GM23248 (cell line): ENCODE results near the gene CCDC9. TPM values are rescaled to one million over a fixed set of nuclear protein-coding genes. Genes with fewer than 3 reads are reported as not detected.

Source experiments
- DNase-seq: peaks from one replicate; pipeline ENCODE4 v3.0.0-alpha.2; 2015
- H2AFZ ChIP-seq: fragments of 200-600 bp; sonication (generic); 2 replicates; pipeline ENCODE4 v1.6.1; 2016; ENCODE audit warnings: antibody characterized with exemption
- H3F3A ChIP-seq: fragments of 200-600 bp; sonication (generic); 2 replicates; pipeline ENCODE4 v1.6.1; 2016; ENCODE audit warnings: mild to moderate bottlenecking, antibody characterized with exemption, mixed run types; ENCODE audit not compliant: insufficient read depth
- H3K27ac ChIP-seq: fragments of 200-600 bp; sonication (generic); 2 replicates; pipeline ENCODE4 v1.5.1; 2016; ENCODE audit warnings: mild to moderate bottlenecking
- H3K27me3 ChIP-seq: fragments of 200-600 bp; sonication (generic); replicated peaks from 2 replicates; pipeline ENCODE4 v1.6.1; 2016; ENCODE audit warnings: mild to moderate bottlenecking; ENCODE audit not compliant: insufficient read depth
- H3K36me3 ChIP-seq: fragments of 200-600 bp; sonication (generic); 2 replicates; pipeline ENCODE4 v1.6.1; 2016; ENCODE audit warnings: low read depth, mild to moderate bottlenecking
- H3K4me1 ChIP-seq: fragments of 200-600 bp; sonication (generic); 2 replicates; pipeline ENCODE4 v1.6.1; 2016; ENCODE audit warnings: mild to moderate bottlenecking; ENCODE audit not compliant: insufficient read depth
- H3K4me2 ChIP-seq: fragments of 200-600 bp; sonication (generic); one replicate; pipeline ENCODE4 v1.6.1; 2016; ENCODE audit warnings: mild to moderate bottlenecking; ENCODE audit not compliant: unreplicated experiment
- H3K4me3 ChIP-seq: fragments of 200-600 bp; sonication (generic); 2 replicates; pipeline ENCODE4 v1.5.1; 2016; ENCODE audit warnings: mild to moderate bottlenecking
- H3K79me2 ChIP-seq: fragments of 200-600 bp; sonication (generic); 2 replicates; pipeline ENCODE4 v1.6.1; 2016; ENCODE audit warnings: mild to moderate bottlenecking; ENCODE audit not compliant: insufficient read depth
- H3K9ac ChIP-seq: fragments of 200-600 bp; sonication (generic); 2 replicates; pipeline ENCODE4 v1.6.1; 2016; ENCODE audit warnings: mild to moderate bottlenecking
- H3K9me2 ChIP-seq: fragments of 200-600 bp; sonication (generic); 2 replicates; pipeline ENCODE4 v1.6.1; 2016; ENCODE audit warnings: mixed run types, mild to moderate bottlenecking, moderate library complexity; ENCODE audit not compliant: insufficient read depth
- H3K9me3 ChIP-seq: fragments of 200-600 bp; sonication (generic); one replicate; pipeline ENCODE4 v1.6.1; 2017; ENCODE audit warnings: low read depth
- H4K20me1 ChIP-seq: fragments of 200-600 bp; sonication (generic); 2 replicates; pipeline ENCODE4 v1.6.0; 2016; ENCODE audit not compliant: insufficient read depth
- EZH2 ChIP-seq: fragments of 200-600 bp; sonication (generic); IDR thresholded peaks from 2 replicates; pipeline ENCODE4 v1.6.1; 2018; ENCODE audit warnings: antibody characterized with exemption, mild to moderate bottlenecking; ENCODE audit not compliant: insufficient read depth, poor library complexity, severe bottlenecking
- EZH2phosphoT487 ChIP-seq: fragments of 200-600 bp; sonication (generic); IDR thresholded peaks from 2 replicates; pipeline ENCODE4 v1.6.1; 2018; ENCODE audit warnings: antibody characterized with exemption, moderate library complexity, mild to moderate bottlenecking, low read depth; ENCODE audit not compliant: insufficient read depth
- WGBS, 2 experiments: methylation state at CpG; one replicate each; pipeline ENCODE4 v1.1.6; 2015 to 2017; ENCODE audit warnings: low lambda C conversion rate in 2 of 2, low coverage in 1 of 2; ENCODE audit errors: missing lambda C conversion rate in 2 of 2; 5-methylcytosine and 5-hydroxymethylcytosine counted together
- in situ Hi-C: fragments of 300-500 bp; cut with MboI; formaldehyde crosslinking; loops from 2 replicates; pipeline ENCODE4 v1.15.0; 2020
- polyA plus RNA-seq: library from polyadenylated mRNA; unstranded; fragments of >200 nt; fragmentation: Nextera tagmentation; extraction: Ambion mirVana; gene quantifications from 2 replicates; pipeline ENCODE4 v1.2.1, GENCODE V29; 2016
- total RNA-seq: library from RNA; depleted of rRNA; stranded (reverse); fragments of >200 nt; shearing (Covaris generic); gene quantifications from 2 replicates; pipeline ENCODE4 v1.2.3, GENCODE V29; 2014

Gene CCDC9
- total and polyA plus RNA-seq, 2 experiments from 2014 or later = 4.1 to 11.1 TPM

DNA sequence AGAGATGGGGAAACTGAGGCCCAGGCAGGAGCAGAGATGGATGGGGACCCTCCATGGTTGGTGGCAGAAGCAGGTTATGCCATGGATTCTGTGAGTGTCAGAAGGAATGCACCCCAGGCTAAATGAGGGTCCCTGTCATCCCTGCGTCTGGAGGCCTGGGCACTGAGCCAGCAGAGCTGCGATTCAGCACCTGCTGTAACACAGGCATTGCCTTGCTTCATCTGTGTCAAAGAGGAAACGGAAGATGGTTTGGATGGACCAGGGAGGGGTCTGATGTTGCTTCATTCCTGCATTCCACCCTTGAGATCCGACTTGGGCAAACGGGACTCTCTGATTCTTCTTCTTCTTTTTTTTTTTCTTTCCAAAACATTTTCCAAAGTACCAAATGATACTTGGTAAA is 54.5 kb downstream of the CCDC9 start:
- Histone ChIP-seq H3K9ac (no peak overlapping the region), H3K4me3 (no peak overlapping the region), H3K27me3 (no peaks in the 10 kb centered on the region), H3K9me3 (no peaks in the 10 kb centered on the region), H2AFZ (no peak overlapping the region), H3K4me1 (peaks cover 15% of the 10 kb centered on the region), H3K9me2 (no peaks in the 10 kb centered on the region), H3K4me2 (no peak overlapping the region), H3F3A (peaks cover 3% of the 10 kb centered on the region; the same call in 1 of the 2 replicates), H4K20me1 (no peaks in the 10 kb centered on the region), H3K79me2 (no peaks in the 10 kb centered on the region), H3K27ac (no peak overlapping the region), H3K36me3 (no peaks in the 10 kb centered on the region)
- in situ Hi-C loops = no loop called here
- 26 to 29% methylated on average over 5 of the region's 5 CpGs for WGBS, 2 experiments
- DNase-seq = peak; percentile 34
- TF ChIP-seq EZH2 (no peak), EZH2phosphoT487 (no peak)

DNA sequence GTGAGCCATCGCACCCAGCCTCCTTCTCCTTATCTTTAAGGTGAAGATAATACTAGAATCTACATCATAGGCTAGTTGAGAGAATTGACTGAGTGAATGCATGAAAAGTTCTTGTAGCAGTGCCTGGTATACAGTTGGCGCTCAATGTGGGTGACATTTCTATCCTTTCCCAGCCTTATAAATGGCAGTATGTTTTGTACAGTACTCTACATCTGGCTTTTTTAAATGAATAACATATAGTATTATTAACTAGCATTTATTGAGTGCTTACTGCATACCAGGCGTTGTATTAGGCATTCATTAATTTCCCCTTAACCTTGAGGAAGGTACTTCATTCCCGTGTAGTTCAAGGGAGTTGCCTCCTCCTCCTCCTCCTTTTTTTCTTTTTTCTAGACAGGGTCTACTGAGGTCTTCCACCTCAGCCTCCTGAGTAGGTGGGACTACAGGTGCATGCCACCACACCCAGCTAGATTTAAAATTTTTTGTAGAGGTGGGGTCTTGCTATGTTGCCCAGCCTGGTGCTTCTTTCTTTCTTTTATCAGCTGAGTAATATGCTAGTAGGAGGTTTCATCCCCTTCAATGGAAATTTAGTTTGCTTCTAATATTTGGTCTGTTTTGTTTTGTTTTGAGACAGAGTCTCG is 56.2 kb downstream of the CCDC9 start:
- Histone ChIP-seq H3K36me3 (no peaks in the 10 kb centered on the region), H3K4me3 (no peak overlapping the region), H3K9me3 (no peaks in the 10 kb centered on the region), H3F3A (peaks cover 3% of the 10 kb centered on the region; the same call in 1 of the 2 replicates), H3K4me2 (no peak overlapping the region), H3K27me3 (no peaks in the 10 kb centered on the region), H3K9ac (no peak overlapping the region), H2AFZ (no peak overlapping the region), H4K20me1 (no peaks in the 10 kb centered on the region), H3K4me1 (peaks cover 13% of the 10 kb centered on the region), H3K79me2 (no peaks in the 10 kb centered on the region), H3K27ac (no peak overlapping the region), H3K9me2 (no peaks in the 10 kb centered on the region)
- WGBS, 2 experiments = 79 to 83% methylated on average over 5 of the region's 5 CpGs
- DNase-seq = no peak
- no peak for TF ChIP-seq EZH2
- TF ChIP-seq EZH2phosphoT487 = no peak
- in situ Hi-C loops = no loop called here

DNA sequence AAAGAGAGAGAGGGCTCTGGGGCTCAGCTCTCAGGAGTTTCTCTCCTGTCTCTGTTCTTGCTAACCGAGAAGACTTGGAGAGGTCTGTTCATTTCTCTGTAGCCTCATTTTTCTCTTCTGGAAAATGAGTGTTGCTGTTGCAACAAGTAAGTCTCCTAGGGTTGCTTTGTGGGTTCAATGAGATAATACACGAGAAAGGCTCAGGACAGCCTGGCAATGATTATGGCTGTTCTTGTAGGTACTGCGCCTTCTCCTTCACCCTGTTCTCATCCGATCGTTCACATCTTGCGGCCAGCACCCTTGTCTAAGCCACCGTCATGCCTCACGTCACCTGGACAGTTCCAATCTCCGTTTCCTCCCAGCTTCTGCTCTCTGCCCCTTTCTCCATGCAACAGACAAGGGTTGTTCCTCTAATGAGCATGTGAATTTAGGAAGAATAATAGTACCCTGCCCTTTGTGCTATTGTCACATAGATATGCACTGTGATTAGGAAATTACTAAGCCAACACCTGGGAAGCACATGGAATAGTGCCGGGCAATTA is 57.5 kb downstream of the CCDC9 start:
- no peak for TF ChIP-seq EZH2phosphoT487
- no peak for TF ChIP-seq EZH2
- H3K9me2 ChIP-seq = no peaks in the 10 kb centered on the region
- no peaks in the 10 kb centered on the region for H3K27me3 ChIP-seq
- H3K4me1 ChIP-seq = peaks cover 9% of the 10 kb centered on the region
- H3K79me2 ChIP-seq = no peaks in the 10 kb centered on the region
- H3K9me3 ChIP-seq = no peaks in the 10 kb centered on the region
- no peak overlapping the region for H3K27ac ChIP-seq
- WGBS, 2 experiments = 76 to 80% methylated on average over 10 of the region's 10 CpGs
- H3K36me3 ChIP-seq = no peaks in the 10 kb centered on the region
- DNase-seq = no peak
- no peak overlapping the region for H3K4me3 ChIP-seq
- H4K20me1 ChIP-seq = no peaks in the 10 kb centered on the region
- H2AFZ ChIP-seq = no peak overlapping the region
- H3F3A ChIP-seq = peaks cover 3% of the 10 kb centered on the region; the same call in 1 of the 2 replicates
- in situ Hi-C loops = no loop called here
- no peak overlapping the region for H3K4me2 ChIP-seq
- H3K9ac ChIP-seq = no peak overlapping the region

DNA sequence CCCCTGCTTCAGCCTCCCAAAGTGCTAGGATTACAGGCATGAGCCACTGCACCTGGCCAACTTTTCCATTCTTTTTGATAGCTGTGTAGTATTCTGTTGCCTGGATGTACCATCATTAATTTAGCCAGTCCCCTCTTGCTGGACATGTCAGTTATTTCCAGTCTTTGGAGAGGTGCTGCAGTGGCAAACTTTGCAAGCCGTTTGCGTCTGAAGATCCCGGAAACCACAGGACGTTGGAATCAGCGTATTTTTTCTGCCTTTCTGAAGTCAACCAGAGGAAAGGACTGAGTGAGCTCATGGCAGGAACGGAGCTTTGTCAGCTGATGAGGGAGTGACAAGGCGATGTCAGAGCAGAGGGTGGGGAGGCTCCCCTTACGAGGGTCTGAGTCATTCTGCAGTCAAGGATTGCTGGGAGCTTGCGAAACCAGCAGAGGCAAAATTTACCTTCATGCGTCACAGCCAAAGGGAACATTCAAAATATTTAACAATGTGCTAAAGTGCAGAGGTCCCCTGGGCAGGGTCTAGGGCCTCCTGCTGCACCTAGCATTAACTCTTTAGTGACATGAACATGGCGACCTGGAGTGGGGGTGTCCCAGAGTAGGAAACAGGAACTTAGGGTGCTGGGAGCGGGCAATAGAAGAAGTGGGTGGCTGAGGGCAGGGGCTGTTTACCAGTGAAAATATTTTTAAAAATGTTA is 58.9 kb downstream of the CCDC9 start:
- Histone ChIP-seq H2AFZ (peak overlapping the region; percentile 40; the same call in 1 of the 2 replicates), H3K9ac (peak overlapping the region; percentile 23; the same call in 1 of the 2 replicates), H4K20me1 (no peaks in the 10 kb centered on the region), H3K4me3 (no peak overlapping the region), H3K9me3 (no peaks in the 10 kb centered on the region), H3F3A (peaks cover 3% of the 10 kb centered on the region; the same call in 1 of the 2 replicates), H3K79me2 (no peaks in the 10 kb centered on the region), H3K9me2 (no peaks in the 10 kb centered on the region), H3K27me3 (no peaks in the 10 kb centered on the region), H3K4me2 (peak overlapping the region; percentile 45), H3K27ac (peak overlapping the region; percentile 59), H3K4me1 (peaks cover 4% of the 10 kb centered on the region; the same call in 1 of the 2 replicates), H3K36me3 (no peaks in the 10 kb centered on the region)
- TF ChIP-seq EZH2phosphoT487 = no peak
- TF ChIP-seq EZH2 = no peak
- in situ Hi-C loops = no loop called here
- WGBS, 2 experiments = 9 to 13% methylated on average over 12 of the region's 12 CpGs
- peak; percentile 98 for DNase-seq
